ENCODE data around the gene SAMD1. TPM values are rescaled to one million over a fixed set of nuclear protein-coding genes. Genes with fewer than 3 reads are reported as not detected.
A peak's percentile ranks its signal among the peaks of the same experiment; 100 is the strongest.

The SAMD1 gene
- total RNA-seq, 2 experiments from 2014 or later = 124 to 128 TPM

GRCh38 chr19:14078411-14078810 is 12.1 kb downstream of the SAMD1 start:
- intact Hi-C loops (cut with micrococcal nuclease; ENCODE audit: unreplicated experiment) = loop anchor here (10.0 kb wide), 1 partner anchor 484 kb away; no protein-coding TSS in a partner anchor

GRCh38 chr19:14073925-14074838 is 16.4 kb downstream of the SAMD1 start:
- no peak for TF ChIP-seq CTCF (conservative IDR thresholded peaks at IDR 0.05; ENCODE audit: low read length)
- no peak for TF ChIP-seq EZH2phosphoT487 (IDR thresholded peaks at IDR 0.05; ENCODE audit: borderline replicate concordance, low read depth, low read length)
- Histone ChIP-seq H3K9me3 (ENCODE audit: low read length) (no peaks in the 10 kb centered on the region), H4K20me1 (ENCODE audit: insufficient read depth, low read length) (no peaks in the 10 kb centered on the region), H3K4me1 (ENCODE audit: insufficient read depth, low read length, poor library complexity, severe bottlenecking) (peaks cover 31% of the 10 kb centered on the region), H3K4me2 (ENCODE audit: low read length) (peak overlapping the region; percentile 97), H2AFZ (ENCODE audit: low read length) (peak overlapping the region; percentile 76), H3K27ac (ENCODE audit: low read depth, low read length, poor library complexity, severe bottlenecking) (peak overlapping the region; percentile 62), H3K9me2 (ENCODE audit: insufficient read depth, low read length) (no peaks in the 10 kb centered on the region), H3K4me3 (ENCODE audit: low read depth, low read length, poor library complexity, severe bottlenecking) (peak overlapping the region; percentile 76), H3K79me2 (ENCODE audit: insufficient read depth, low read depth, low read length) (no peaks in the 10 kb centered on the region), H3K36me3 (ENCODE audit: insufficient read depth, low read length) (no peaks in the 10 kb centered on the region)
- ChIA-PET CTCF (ENCODE audit: unreplicated experiment) (no interaction called here), POLR2A (interaction anchor here (0.5 kb wide), 1 partner anchor 143 kb away, joined by 3 read pairs; no protein-coding TSS in a partner anchor)
- peak; percentile 36 for DNase-seq (ENCODE audit: low spot score)
- no TSS peak for BruUV-seq (replicated peaks)
- intact Hi-C loops (cut with micrococcal nuclease; ENCODE audit: unreplicated experiment) = loop anchor here (1.0 to 10.0 kb wide), 4 partner anchors 15 to 479 kb away; partner anchors contain the start of gene ASF1B

More at GRCh38 chr19:14078411-14078810, 12.1 kb downstream of the SAMD1 start:
- Histone ChIP-seq H3K4me2 (ENCODE audit: low read length) (no peak overlapping the region), H3K9me2 (ENCODE audit: insufficient read depth, low read length) (no peaks in the 10 kb centered on the region), H3K4me1 (ENCODE audit: insufficient read depth, low read length, poor library complexity, severe bottlenecking) (peaks cover 31% of the 10 kb centered on the region), H3K36me3 (ENCODE audit: insufficient read depth, low read length) (no peaks in the 10 kb centered on the region), H4K20me1 (ENCODE audit: insufficient read depth, low read length) (no peaks in the 10 kb centered on the region), H2AFZ (ENCODE audit: low read length) (no peak overlapping the region), H3K79me2 (ENCODE audit: insufficient read depth, low read depth, low read length) (no peaks in the 10 kb centered on the region), H3K4me3 (ENCODE audit: low read depth, low read length, poor library complexity, severe bottlenecking) (no peak overlapping the region), H3K27ac (ENCODE audit: low read depth, low read length, poor library complexity, severe bottlenecking) (no peak overlapping the region), H3K9me3 (ENCODE audit: low read length) (no peaks in the 10 kb centered on the region)
- ChIA-PET POLR2A (interaction anchor here (0.7 kb wide), 4 partner anchors 60 to 1272 kb away, joined by 3 to 8 read pairs (median 5); partner anchors contain the start of genes CC2D1A and RNASEH2A), CTCF (ENCODE audit: unreplicated experiment) (no interaction called here)
- BruUV-seq (replicated peaks) = no TSS peak
- no peak for DNase-seq (ENCODE audit: low spot score)
- TF ChIP-seq EZH2phosphoT487 (IDR thresholded peaks at IDR 0.05; ENCODE audit: borderline replicate concordance, low read depth, low read length) (no peak), CTCF (conservative IDR thresholded peaks at IDR 0.05; ENCODE audit: low read length) (no peak)
